Keratinocyte (primary cell): ENCODE measurements around the gene SFSWAP. TPM values are rescaled to one million over a fixed set of nuclear protein-coding genes. Genes with fewer than 3 reads are reported as not detected.

ENCODE experiments used
- DNase-seq: peaks from one replicate; pipeline ENCODE4 v3.0.0-alpha.2; 2011; ENCODE audit warnings: low read depth, missing footprints, low spot score
- FAIRE-seq: peaks from 2 replicates; lab custom pipeline; 2011; peaks lifted over from hg19 to GRCh38; lab: Jason Lieb, UNC
- H2AFZ ChIP-seq: 2 replicates; pipeline ENCODE4 v1.6.0; 2012; ENCODE audit warnings: low read length, control low read depth, inconsistent platforms; ENCODE audit not compliant: control insufficient read depth
- H3K27ac ChIP-seq: 2 replicates; pipeline ENCODE4 v1.5.1; 2011; ENCODE audit warnings: low read length; ENCODE audit not compliant: control insufficient read depth, insufficient read depth
- H3K27me3 ChIP-seq: 3 replicates; pipeline ENCODE4 v1.6.0; 2011; ENCODE audit warnings: low read length; ENCODE audit not compliant: control insufficient read depth, insufficient read depth; ENCODE audit errors: extremely low read depth
- H3K36me3 ChIP-seq, 2 experiments: 2 replicates in 1 of 2; 3 replicates in 1 of 2; pipeline ENCODE4 v1.5.1; 2011; ENCODE audit warnings: low read length in 2 of 2, mild to moderate bottlenecking in 1 of 2; ENCODE audit not compliant: control insufficient read depth in 2 of 2, insufficient read depth in 2 of 2; ENCODE audit errors: extremely low read depth in 1 of 2
- H3K4me1 ChIP-seq: 3 replicates; pipeline ENCODE4 v1.5.1; 2011; ENCODE audit warnings: low read length; ENCODE audit not compliant: control insufficient read depth, insufficient read depth; ENCODE audit errors: extremely low read depth
- H3K4me2 ChIP-seq: 3 replicates; pipeline ENCODE4 v1.6.0; 2011; ENCODE audit warnings: low read depth, low read length; ENCODE audit not compliant: control insufficient read depth, insufficient read depth; ENCODE audit errors: extremely low read depth
- H3K4me3 ChIP-seq, 3 experiments: fragments of 200-600 bp in 1 of 3; sonication (generic) in 1 of 3; 2 replicates in 2 of 3; 3 replicates in 1 of 3; pipeline ENCODE4 v1.5.1; 2011 to 2016; ENCODE audit warnings: low read length in 3 of 3, mild to moderate bottlenecking in 3 of 3, control low read depth in 2 of 3, inconsistent platforms in 1 of 3, low read depth in 1 of 3, mixed read lengths in 1 of 3, mixed run types in 1 of 3, moderate library complexity in 1 of 3; ENCODE audit not compliant: control insufficient read depth in 2 of 3, insufficient read depth in 2 of 3; ENCODE audit errors: extremely low read depth in 1 of 3
- H3K79me2 ChIP-seq: 2 replicates; pipeline ENCODE4 v1.6.0; 2012; ENCODE audit warnings: low read length; ENCODE audit not compliant: control insufficient read depth, insufficient read depth
- H3K9ac ChIP-seq: 3 replicates; pipeline ENCODE4 v1.6.0; 2011; ENCODE audit warnings: low read length; ENCODE audit not compliant: control insufficient read depth, insufficient read depth; ENCODE audit errors: extremely low read depth
- H3K9me1 ChIP-seq: 3 replicates; pipeline ENCODE4 v1.6.0; 2011; ENCODE audit warnings: low read length; ENCODE audit not compliant: control insufficient read depth, insufficient read depth; ENCODE audit errors: extremely low read depth
- H3K9me3 ChIP-seq: 2 replicates; pipeline ENCODE4 v1.5.1; 2012; ENCODE audit warnings: low read depth, low read length; ENCODE audit not compliant: control insufficient read depth
- H4K20me1 ChIP-seq: 3 replicates; pipeline ENCODE4 v1.6.0; 2011; ENCODE audit warnings: low read length; ENCODE audit not compliant: control insufficient read depth, insufficient read depth; ENCODE audit errors: extremely low read depth
- CTCF ChIP-seq, 3 experiments: IDR thresholded peaks in 1 of 3; conservative IDR thresholded peaks in 1 of 3; optimal IDR thresholded peaks in 1 of 3; 2 replicates in 2 of 3; 3 replicates in 1 of 3; pipeline versions ENCODE3 to v1.5.1; 2011; ENCODE audit warnings: low read length in 3 of 3, mild to moderate bottlenecking in 3 of 3, moderate library complexity in 2 of 3, control low read depth in 1 of 3, inconsistent platforms in 1 of 3; ENCODE audit not compliant: insufficient read depth in 2 of 3; ENCODE audit errors: extremely low read depth in 1 of 3
- EZH2 ChIP-seq: IDR thresholded peaks from one replicate; pipeline ENCODE4 v1.6.1; 2012; ENCODE audit warnings: inconsistent platforms, mild to moderate bottlenecking, low read length, moderate library complexity
- dilution Hi-C: fragments of 300-500 bp; cut with MboI; formaldehyde crosslinking; loops from one replicate; pipeline ENCODE4 v1.7.0; 2020; ENCODE audit warnings: low sequenced_read_pairs; ENCODE audit not compliant: extremely low pct_ligation_motif_present
- polyA plus RNA-seq, 5 experiments: library from polyadenylated mRNA; depleted of rRNA in 3 of 5; stranded (reverse) in 3 of 5; stranded (forward) in 1 of 5; unstranded in 1 of 5; fragments of >200 nt; gene quantifications; 1 replicate in 1 of 5; 2 replicates in 3 of 5; 3 replicates in 1 of 5; pipeline versions ENCODE4 v1.2.1 to v1.2.3, GENCODE V29; 2011 to 2012; ENCODE audit warnings: missing spikeins in 2 of 5, low read depth in 1 of 5, low replicate concordance in 1 of 5

Gene SFSWAP
- polyA plus RNA-seq, 1 donor (not counting 4 experiments of a cell fraction or from before 2014, with no cell fraction given): 13.1 TPM

- H3K27me3 ChIP-seq: no peaks in the 10 kb centered on the region
- dilution Hi-C loops: no loop called here
- H3K9ac ChIP-seq: no peak overlapping the region
- H3K9me1 ChIP-seq: no peaks in the 10 kb centered on the region
- H3K36me3 ChIP-seq: peaks cover 32 to 42% of the 10 kb centered on the region in 2 experiments
- no peak overlapping the region for H3K4me3 ChIP-seq
- FAIRE-seq (no peak), DNase-seq (no peak)
- H2AFZ ChIP-seq: no peak overlapping the region
- no peaks in the 10 kb centered on the region for H3K79me2 ChIP-seq
- TF ChIP-seq CTCF (optimal IDR thresholded peaks at IDR 0.05 in 1 of 3, IDR thresholded peaks at IDR 0.05 in 1 of 3, conservative IDR thresholded peaks at IDR 0.05 in 1 of 3; ENCODE audit: extremely low read depth in 1 of 3, insufficient read depth in 2 of 3, low read length in 3 of 3) (no peak), EZH2 (no peak)
- H3K27ac ChIP-seq: no peak overlapping the region
- no peaks in the 10 kb centered on the region for H3K9me3 ChIP-seq
- H4K20me1 ChIP-seq: no peaks in the 10 kb centered on the region
- H3K4me2 ChIP-seq: no peak overlapping the region
- H3K4me1 ChIP-seq: no peaks in the 10 kb centered on the region
Observed at GRCh38 chr12:131758016-131758739, 47.3 kb downstream of the SFSWAP start.

- Histone ChIP-seq H3K27me3 (no peaks in the 10 kb centered on the region), H2AFZ (no peak overlapping the region), H3K4me1 (no peaks in the 10 kb centered on the region), H4K20me1 (no peaks in the 10 kb centered on the region), H3K79me2 (no peaks in the 10 kb centered on the region), H3K36me3 (peaks cover 25 to 41% of the 10 kb centered on the region in 2 experiments), H3K27ac (no peak overlapping the region), H3K9me3 (no peaks in the 10 kb centered on the region), H3K9ac (no peak overlapping the region), H3K4me2 (no peak overlapping the region), H3K9me1 (no peaks in the 10 kb centered on the region), H3K4me3 (no peak overlapping the region)
- TF ChIP-seq CTCF (optimal IDR thresholded peaks at IDR 0.05 in 1 of 3, IDR thresholded peaks at IDR 0.05 in 1 of 3, conservative IDR thresholded peaks at IDR 0.05 in 1 of 3; ENCODE audit: extremely low read depth in 1 of 3, insufficient read depth in 2 of 3, low read length in 3 of 3): no peak
- TF ChIP-seq EZH2: no peak
- FAIRE-seq: no peak
- no peak for DNase-seq
- dilution Hi-C loops: no loop called here
Observed at GRCh38 chr12:131759176-131759575, 48.3 kb downstream of the SFSWAP start.
